Mesothelial cell of epicardium (in vitro differentiated cells): ENCODE results near the gene WIPI1. TPM values are rescaled to one million over a fixed set of nuclear protein-coding genes. Genes with fewer than 3 reads are reported as not detected.

ENCODE experiments used
- DNase-seq, 2 experiments: peaks; one replicate each; pipeline ENCODE4 v3.0.0; 2021; ENCODE audit warnings: low spot score in 2 of 2; ENCODE audit not compliant: unreplicated experiment in 2 of 2
- H3K27ac Mint-ChIP-seq: 2 replicates; pipeline ENCODE4 v1.8.0; 2021; ENCODE audit warnings: mixed read lengths
- H3K27me3 Mint-ChIP-seq: 2 replicates; pipeline ENCODE4 v1.8.0; 2021; ENCODE audit warnings: low read depth, mixed read lengths
- H3K36me3 Mint-ChIP-seq: 2 replicates; pipeline ENCODE4 v1.8.0; 2021; ENCODE audit warnings: mixed read lengths
- H3K4me1 Mint-ChIP-seq: 2 replicates; pipeline ENCODE4 v1.8.0; 2021; ENCODE audit warnings: mixed read lengths
- H3K4me3 Mint-ChIP-seq: 2 replicates; pipeline ENCODE4 v1.8.0; 2021; ENCODE audit warnings: mild to moderate bottlenecking, moderate library complexity, mixed read lengths
- H3K9me3 Mint-ChIP-seq: 2 replicates; pipeline ENCODE4 v1.8.0; 2021; ENCODE audit warnings: mixed read lengths
- total RNA-seq: library from RNA; stranded (reverse); gene quantifications from 3 replicates; pipeline ENCODE4 v1.2.1, GENCODE V29; 2021
- TF ChIP-seq, protein P1 (sequence below): fragments of 200-600 bp; sonication (generic); IDR thresholded peaks from one replicate; pipeline ENCODE4 v1.5.0; 2021; ENCODE audit warnings: antibody characterized with exemption; ENCODE audit not compliant: unreplicated experiment

Gene WIPI1
- total RNA-seq, 1 donor from 2014 or later, result 27.2 TPM

DNA sequence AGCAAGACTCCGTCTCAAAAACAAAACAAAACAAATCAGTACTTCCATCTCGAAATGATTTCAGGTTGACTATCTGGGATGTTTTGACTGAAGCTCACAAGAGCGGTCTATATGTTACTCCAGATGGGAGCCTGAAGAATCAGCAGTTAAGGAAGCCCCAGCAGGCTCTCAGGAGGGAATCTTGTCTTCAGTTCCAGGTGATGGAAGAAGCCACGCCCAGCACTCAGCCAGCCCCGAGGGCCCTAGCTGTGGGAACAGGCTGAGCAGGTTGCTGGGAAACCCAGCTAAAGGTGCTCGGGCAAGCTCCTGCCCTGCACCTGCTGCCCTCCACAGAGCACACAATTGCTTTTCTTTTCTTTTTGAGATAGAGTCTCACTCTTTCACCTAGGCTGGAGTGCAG, 32.4 kb downstream of the WIPI1 start:
- Mint-ChIP-seq H3K9me3 (no peaks in the 10 kb centered on the region), H3K36me3 (peaks cover 27% of the 10 kb centered on the region), H3K27ac (no peak overlapping the region), H3K4me1 (no peaks in the 10 kb centered on the region), H3K4me3 (no peak overlapping the region), H3K27me3 (no peaks in the 10 kb centered on the region)
- no peak for DNase-seq
- TF ChIP-seq, protein P1, sequence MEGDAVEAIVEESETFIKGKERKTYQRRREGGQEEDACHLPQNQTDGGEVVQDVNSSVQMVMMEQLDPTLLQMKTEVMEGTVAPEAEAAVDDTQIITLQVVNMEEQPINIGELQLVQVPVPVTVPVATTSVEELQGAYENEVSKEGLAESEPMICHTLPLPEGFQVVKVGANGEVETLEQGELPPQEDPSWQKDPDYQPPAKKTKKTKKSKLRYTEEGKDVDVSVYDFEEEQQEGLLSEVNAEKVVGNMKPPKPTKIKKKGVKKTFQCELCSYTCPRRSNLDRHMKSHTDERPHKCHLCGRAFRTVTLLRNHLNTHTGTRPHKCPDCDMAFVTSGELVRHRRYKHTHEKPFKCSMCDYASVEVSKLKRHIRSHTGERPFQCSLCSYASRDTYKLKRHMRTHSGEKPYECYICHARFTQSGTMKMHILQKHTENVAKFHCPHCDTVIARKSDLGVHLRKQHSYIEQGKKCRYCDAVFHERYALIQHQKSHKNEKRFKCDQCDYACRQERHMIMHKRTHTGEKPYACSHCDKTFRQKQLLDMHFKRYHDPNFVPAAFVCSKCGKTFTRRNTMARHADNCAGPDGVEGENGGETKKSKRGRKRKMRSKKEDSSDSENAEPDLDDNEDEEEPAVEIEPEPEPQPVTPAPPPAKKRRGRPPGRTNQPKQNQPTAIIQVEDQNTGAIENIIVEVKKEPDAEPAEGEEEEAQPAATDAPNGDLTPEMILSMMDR, result no peak

DNA sequence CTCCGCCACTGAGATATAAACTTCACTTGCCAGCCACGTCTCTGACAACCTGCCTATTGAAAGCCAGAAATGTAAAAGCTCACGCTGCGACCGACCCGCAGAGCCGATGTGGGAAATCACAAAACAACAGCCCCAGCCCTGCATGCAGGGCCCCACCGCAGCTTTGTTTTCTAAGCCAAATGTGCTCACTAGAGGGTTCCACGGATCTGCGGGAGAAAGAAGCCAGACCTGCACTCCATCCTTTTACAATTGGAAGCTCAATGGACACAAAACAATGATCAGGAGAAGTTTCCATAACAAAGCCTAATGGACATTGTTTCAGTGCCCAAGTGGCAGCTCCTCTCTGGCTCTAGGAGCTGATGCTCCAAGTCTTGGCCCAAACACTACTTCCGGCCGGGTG, 33.1 kb downstream of the WIPI1 start:
- DNase-seq, result no peak
- H3K9me3 Mint-ChIP-seq, result no peaks in the 10 kb centered on the region
- H3K4me3 Mint-ChIP-seq, result no peak overlapping the region
- TF ChIP-seq, protein P1, result no peak
- H3K4me1 Mint-ChIP-seq, result no peaks in the 10 kb centered on the region
- no peaks in the 10 kb centered on the region for H3K27me3 Mint-ChIP-seq
- peaks cover 29% of the 10 kb centered on the region for H3K36me3 Mint-ChIP-seq
- no peak overlapping the region for H3K27ac Mint-ChIP-seq

DNA sequence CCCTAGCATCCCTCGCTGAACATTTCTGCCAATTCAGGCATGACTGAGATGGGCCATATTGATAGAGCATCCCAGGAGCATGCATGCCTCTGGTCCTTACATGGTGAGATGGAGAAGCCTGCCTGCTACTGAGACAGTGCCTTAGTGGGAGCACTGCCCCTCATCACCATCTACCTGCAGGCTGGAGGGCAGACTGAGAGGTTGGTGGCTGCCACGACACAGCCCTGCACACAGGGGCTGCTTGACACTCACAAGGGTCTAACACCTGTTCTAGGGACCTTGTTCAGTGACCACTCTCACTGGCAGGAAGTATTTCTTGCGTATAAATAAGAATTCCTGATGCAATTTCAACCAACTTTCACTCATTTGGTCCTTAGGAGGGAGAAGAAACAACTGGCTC, 34.0 kb downstream of the WIPI1 start:
- no peak overlapping the region for H3K27ac Mint-ChIP-seq

DNA sequence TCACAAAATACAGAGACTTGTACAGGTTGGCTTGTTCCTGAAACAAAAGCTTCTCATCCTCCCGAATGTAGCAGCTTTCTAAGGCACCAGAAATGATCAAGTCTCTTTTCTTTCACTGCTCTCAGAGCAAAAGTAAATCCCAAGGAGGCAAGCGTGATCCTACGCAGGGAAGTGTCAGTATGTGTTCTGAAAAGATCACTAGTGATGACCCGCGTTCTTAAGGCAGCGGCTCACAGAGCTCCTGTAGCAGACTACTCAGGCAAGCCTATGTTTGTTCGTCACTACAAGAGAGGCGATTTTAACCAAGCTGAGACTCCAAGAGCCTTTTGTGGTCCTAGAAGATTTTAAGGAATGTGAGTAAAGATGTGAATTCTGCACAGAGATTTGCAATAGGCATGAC, 34.5 kb downstream of the WIPI1 start:
- Mint-ChIP-seq H3K9me3 (peaks cover 4% of the 10 kb centered on the region), H3K4me3 (no peak overlapping the region), H3K36me3 (peaks cover 27% of the 10 kb centered on the region), H3K4me1 (no peaks in the 10 kb centered on the region), H3K27ac (no peak overlapping the region), H3K27me3 (no peaks in the 10 kb centered on the region)
- TF ChIP-seq, protein P1, result no peak
- no peak for DNase-seq

More for the DNA sequence above, 34.0 kb downstream of the WIPI1 start:
- Mint-ChIP-seq H3K4me1 (no peaks in the 10 kb centered on the region), H3K36me3 (peaks cover 26% of the 10 kb centered on the region), H3K9me3 (no peaks in the 10 kb centered on the region), H3K27me3 (no peaks in the 10 kb centered on the region), H3K4me3 (no peak overlapping the region)
- DNase-seq, result no peak
- TF ChIP-seq, protein P1, result no peak

DNA sequence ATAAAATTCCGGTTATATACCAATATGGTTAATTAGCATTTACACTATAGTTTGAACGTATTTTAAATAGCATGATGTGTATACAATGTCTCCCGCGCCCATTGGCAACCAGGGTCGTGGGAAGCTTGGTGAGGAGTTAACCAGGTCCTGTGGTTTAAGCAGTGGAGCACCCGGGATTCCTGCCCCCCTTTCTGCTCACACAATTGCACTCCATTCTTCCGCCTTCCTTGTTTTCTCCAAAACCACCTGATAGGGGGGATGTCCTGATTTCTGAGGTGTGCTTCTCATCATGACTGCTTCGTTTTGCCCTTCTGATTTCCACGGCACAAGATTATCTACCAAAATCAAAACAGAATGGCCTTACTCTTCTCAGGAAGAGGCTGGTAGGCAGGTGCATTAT, 35.8 kb downstream of the WIPI1 start:
- no peak overlapping the region for H3K27ac Mint-ChIP-seq
- H3K9me3 Mint-ChIP-seq, result peaks cover 9% of the 10 kb centered on the region
- peaks cover 30% of the 10 kb centered on the region for H3K36me3 Mint-ChIP-seq
- H3K27me3 Mint-ChIP-seq, result no peaks in the 10 kb centered on the region
- DNase-seq, result no peak
- TF ChIP-seq, protein P1, result no peak
- no peak overlapping the region for H3K4me3 Mint-ChIP-seq
- no peaks in the 10 kb centered on the region for H3K4me1 Mint-ChIP-seq

DNA sequence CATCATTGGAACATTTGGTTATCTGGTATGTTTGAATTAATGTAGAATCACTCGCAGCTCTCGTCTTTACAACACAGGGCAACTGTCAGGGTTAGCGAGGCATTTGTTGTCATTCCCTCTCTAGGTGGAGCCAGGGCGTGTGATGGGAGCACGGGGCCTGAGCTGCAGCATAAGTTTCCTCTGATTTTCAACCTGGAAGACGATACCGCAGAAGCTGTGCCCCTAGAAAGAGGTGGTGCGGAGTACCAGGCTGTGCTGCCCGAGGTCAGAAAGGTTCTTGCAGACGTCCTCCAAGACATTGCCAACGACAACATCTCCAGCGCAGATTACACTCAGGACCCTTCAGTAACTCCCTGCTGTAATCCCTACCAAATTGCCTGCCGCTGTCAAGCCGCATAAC, 37.2 kb downstream of the WIPI1 start:
- H3K4me1 Mint-ChIP-seq, result no peaks in the 10 kb centered on the region
- no peak overlapping the region for H3K27ac Mint-ChIP-seq
- TF ChIP-seq, protein P1, result no peak

More for the DNA sequence above, 37.2 kb downstream of the WIPI1 start:
- H3K36me3 Mint-ChIP-seq, result peaks cover 32% of the 10 kb centered on the region
- no peak overlapping the region for H3K4me3 Mint-ChIP-seq
- no peaks in the 10 kb centered on the region for H3K27me3 Mint-ChIP-seq
- DNase-seq, result no peak
- peaks cover 22% of the 10 kb centered on the region for H3K9me3 Mint-ChIP-seq
